Endothelial cell of umbilical vein (primary cell): ENCODE measurements around the gene FRMD7. TPM values are rescaled to one million over a fixed set of nuclear protein-coding genes. Genes with fewer than 3 reads are reported as not detected.

Experiments
- BruUV-seq: library from RNA; stranded (reverse); fragments of 400-500 nt; replicated peaks from 2 replicates; lab custom pipeline; 2021; lab: Mats Ljungman, UMichigan
- CTCF ChIA-PET: fragments of 300-600, 350-600 bp; sonication (Branson Sonifier 250); formaldehyde crosslinking; loops from one replicate; lab custom pipeline; 2021; ENCODE audit warnings: antibody characterized with exemption, inconsistent platforms; lab: Charles Lee
- POLR2A ChIA-PET: fragments of 300-600, 350-600 bp; sonication (Branson Sonifier 250); formaldehyde crosslinking; loops from one replicate; lab custom pipeline; 2021; ENCODE audit warnings: antibody characterized with exemption, inconsistent platforms; lab: Charles Lee
- DNase-seq: peaks from one replicate; pipeline ENCODE4 v3.0.0-alpha.2; 2011; ENCODE audit warnings: low read depth, low spot score
- FAIRE-seq: peaks from 2 replicates; lab custom pipeline; 2011; peaks lifted over from hg19 to GRCh38; lab: Jason Lieb, UNC
- H2AFZ ChIP-seq: 2 replicates; pipeline ENCODE4 v1.6.0; 2012; ENCODE audit warnings: low read depth, low read length, control low read depth, inconsistent platforms
- H3K27ac ChIP-seq: 2 replicates; pipeline ENCODE4 v1.5.1; 2011; ENCODE audit warnings: low read depth, mild to moderate bottlenecking, control low read depth, low read length, moderate library complexity; ENCODE audit not compliant: insufficient read depth
- H3K27me3 ChIP-seq, 2 experiments: 2 replicates each; pipeline versions ENCODE4 v1.6.0 to v1.6.1; 2011; ENCODE audit warnings: low read length in 2 of 2, mixed read lengths in 1 of 2; ENCODE audit not compliant: control insufficient read depth in 2 of 2, insufficient read depth in 2 of 2
- H3K36me3 ChIP-seq, 2 experiments: 2 replicates in 1 of 2; 3 replicates in 1 of 2; pipeline ENCODE4 v1.5.1; 2011; ENCODE audit warnings: low read length in 2 of 2, mild to moderate bottlenecking in 1 of 2, moderate library complexity in 1 of 2; ENCODE audit not compliant: control insufficient read depth in 2 of 2, insufficient read depth in 2 of 2; ENCODE audit errors: extremely low read depth in 1 of 2
- H3K4me1 ChIP-seq: 3 replicates; pipeline ENCODE4 v1.5.1; 2011; ENCODE audit warnings: mild to moderate bottlenecking, low read length; ENCODE audit not compliant: control insufficient read depth, insufficient read depth; ENCODE audit errors: extremely low read depth
- H3K4me2 ChIP-seq: 2 replicates; pipeline ENCODE4 v1.6.1; 2011; ENCODE audit warnings: low read length, control low read depth, mixed read lengths; ENCODE audit not compliant: insufficient read depth
- H3K4me3 ChIP-seq, 3 experiments: fragments of 200-600 bp in 1 of 3; sonication (generic), shearing (Covaris generic) in 1 of 3; replicated peaks in 1 of 3; 2 replicates each; pipeline ENCODE4 v1.5.1; 2011 to 2016; ENCODE audit warnings: control low read depth in 3 of 3, low read length in 3 of 3, mild to moderate bottlenecking in 2 of 3, inconsistent platforms in 1 of 3, low read depth in 1 of 3, moderate library complexity in 1 of 3; ENCODE audit not compliant: insufficient read depth in 1 of 3
- H3K79me2 ChIP-seq: 2 replicates; pipeline ENCODE4 v1.6.0; 2012; ENCODE audit warnings: low read length, inconsistent platforms; ENCODE audit not compliant: control insufficient read depth, insufficient read depth
- H3K9ac ChIP-seq: replicated peaks from 2 replicates; pipeline ENCODE3; 2011; ENCODE audit warnings: low read length, control low read depth; ENCODE audit not compliant: insufficient read depth; ENCODE audit errors: extremely low read depth
- H3K9me1 ChIP-seq: replicated peaks from 3 replicates; pipeline ENCODE4 v1.6.0; 2011; ENCODE audit warnings: mild to moderate bottlenecking, low read length; ENCODE audit not compliant: control insufficient read depth, insufficient read depth; ENCODE audit errors: extremely low read depth
- H3K9me3 ChIP-seq: replicated peaks from 2 replicates; pipeline ENCODE4 v1.5.1; 2012; ENCODE audit warnings: low read length, inconsistent platforms; ENCODE audit not compliant: control insufficient read depth, insufficient read depth
- H4K20me1 ChIP-seq: replicated peaks from 2 replicates; pipeline ENCODE3; 2011; ENCODE audit warnings: mild to moderate bottlenecking, low read length; ENCODE audit not compliant: control insufficient read depth, insufficient read depth; ENCODE audit errors: extremely low read depth
- EZH2 ChIP-seq: IDR thresholded peaks from 2 replicates; pipeline ENCODE4 v1.6.1; 2012; ENCODE audit warnings: borderline replicate concordance, low read depth, mild to moderate bottlenecking, moderate library complexity, low read length, inconsistent platforms; ENCODE audit not compliant: severe bottlenecking
- FOS ChIP-seq: IDR thresholded peaks from 2 replicates; pipeline ENCODE4 v1.6.1; 2011; ENCODE audit warnings: mild to moderate bottlenecking, low read length, moderate library complexity, borderline replicate concordance; ENCODE audit not compliant: insufficient read depth
- GATA2 ChIP-seq: IDR thresholded peaks from 2 replicates; pipeline ENCODE4 v1.7.0; 2011; ENCODE audit warnings: low read depth, mild to moderate bottlenecking, moderate library complexity, mixed read lengths, low read length; ENCODE audit not compliant: insufficient read length, insufficient read depth
- JUN ChIP-seq: IDR thresholded peaks from 2 replicates; pipeline ENCODE4 v1.6.1; 2011; ENCODE audit warnings: borderline replicate concordance, low read depth; ENCODE audit not compliant: insufficient read length, insufficient read depth
- MYC ChIP-seq: IDR thresholded peaks from one replicate; pipeline ENCODE4 v1.6.1; 2011; ENCODE audit warnings: mild to moderate bottlenecking, low read depth, low read length
- POLR2A ChIP-seq: IDR thresholded peaks from 2 replicates; pipeline ENCODE4 v1.6.1; 2012; ENCODE audit warnings: low read depth, mild to moderate bottlenecking, control low read depth, low read length
- POLR2AphosphoS5 ChIP-seq: IDR thresholded peaks from 2 replicates; pipeline ENCODE4 v1.6.1; 2012; ENCODE audit warnings: low read depth, mild to moderate bottlenecking, control low read depth, low read length, moderate library complexity; ENCODE audit not compliant: insufficient read depth
- dilution Hi-C: fragments of 300-500 bp; cut with MboI; formaldehyde crosslinking; loops from one replicate; pipeline ENCODE4 v1.15.0; 2019; ENCODE audit warnings: low sequenced_read_pairs; ENCODE audit not compliant: extremely low pct_ligation_motif_present
- intact Hi-C: fragments of 100-400 bp; cut with micrococcal nuclease; formaldehyde crosslinking; loops from one replicate; pipeline ENCODE4 v1.10.0; 2022
- polyA plus RNA-seq, 4 experiments: library from polyadenylated mRNA; depleted of rRNA in 3 of 4; stranded (reverse) in 3 of 4; unstranded in 1 of 4; fragments of >200 nt; gene quantifications; 2 replicates each; pipeline versions ENCODE4 v1.2.1 to v1.2.3, GENCODE V29; 2011 to 2012; ENCODE audit warnings: missing spikeins in 1 of 4
- total RNA-seq: library from RNA; stranded (reverse); gene quantifications from 2 replicates; pipeline ENCODE4 v1.2.3, GENCODE V29; 2021
- TF ChIP-seq, protein P1 (sequence below): IDR thresholded peaks from 2 replicates; pipeline ENCODE4 v1.6.1; 2011; ENCODE audit not compliant: insufficient read depth, insufficient read length
- TF ChIP-seq, protein P2 (sequence below), 2 donors: IDR thresholded peaks; 1 replicate in 1 of 2; 2 replicates in 1 of 2; pipeline ENCODE4 v1.5.1; 2011; ENCODE audit warnings: low read length in 2 of 2, mild to moderate bottlenecking in 2 of 2, moderate library complexity in 2 of 2, control low read depth in 1 of 2, inconsistent platforms in 1 of 2, low read depth in 1 of 2; ENCODE audit not compliant: insufficient read depth in 1 of 2; ENCODE audit errors: extremely low read depth in 1 of 2

The FRMD7 gene
- total and polyA plus RNA-seq, 2 donors (not counting 3 experiments of a cell fraction or from before 2014, with no cell fraction given), result not detected

DNA sequence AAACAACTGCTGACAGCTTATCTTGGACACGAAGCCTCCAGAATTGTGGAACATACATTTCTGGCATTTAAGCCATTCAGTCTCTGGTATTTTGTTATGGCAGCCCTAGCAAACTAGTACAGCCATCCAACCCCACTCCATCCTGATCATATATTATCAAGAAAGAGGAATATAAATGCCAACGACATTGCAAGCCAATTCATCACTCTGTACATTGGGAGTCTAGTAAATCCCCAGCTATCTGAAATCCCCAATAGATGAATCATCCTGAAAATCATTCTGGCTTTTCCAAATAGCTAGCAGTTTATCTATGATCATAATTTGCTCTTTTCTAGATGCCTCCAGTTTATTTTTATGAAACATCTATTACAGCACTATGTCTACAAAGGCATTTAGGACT, 41.1 kb downstream of the FRMD7 start:
- ChIA-PET POLR2A (no interaction called here), CTCF (interaction anchor here (1.0 to 1.7 kb wide), 3 partner anchors 8 to 15 kb away, joined by 3 to 9 read pairs (median 4); no protein-coding TSS in a partner anchor)
- peak; percentile 47 for DNase-seq
- Histone ChIP-seq H3K27me3 (no peaks in the 10 kb centered on the region), H4K20me1 (no peaks in the 10 kb centered on the region), H3K79me2 (no peaks in the 10 kb centered on the region), H3K9me1 (no peaks in the 10 kb centered on the region), H3K9ac (no peak overlapping the region), H2AFZ (no peak overlapping the region), H3K4me1 (peaks cover 14% of the 10 kb centered on the region), H3K4me2 (peak overlapping the region; percentile 55), H3K36me3 (no peaks in the 10 kb centered on the region), H3K4me3 (no peak overlapping the region), H3K9me3 (no peaks in the 10 kb centered on the region), H3K27ac (peak overlapping the region; percentile 11)
- peak; percentile 39 for TF ChIP-seq FOS
- TF ChIP-seq POLR2AphosphoS5, result no peak
- no TSS peak for BruUV-seq
- dilution Hi-C loops, result no loop called here
- peak; percentile 12 for FAIRE-seq
- intact Hi-C loops, result loop anchor here (2.0 to 10.0 kb wide), 3 partner anchors 64 to 531 kb away; partner anchors contain the start of genes MBNL3 and STK26

GRCh38 chrX:132085786-132086185, 42.0 kb downstream of the FRMD7 start:
- DNase-seq (no peak), FAIRE-seq (no peak)
- peaks cover 14% of the 10 kb centered on the region for H3K4me1 ChIP-seq
- H3K9me3 ChIP-seq, result no peaks in the 10 kb centered on the region
- H3K4me2 ChIP-seq, result no peak overlapping the region
- H4K20me1 ChIP-seq, result no peaks in the 10 kb centered on the region
- no peak for TF ChIP-seq POLR2AphosphoS5
- TF ChIP-seq, protein P1, sequence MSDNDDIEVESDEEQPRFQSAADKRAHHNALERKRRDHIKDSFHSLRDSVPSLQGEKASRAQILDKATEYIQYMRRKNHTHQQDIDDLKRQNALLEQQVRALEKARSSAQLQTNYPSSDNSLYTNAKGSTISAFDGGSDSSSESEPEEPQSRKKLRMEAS, result no peak
- no peak for TF ChIP-seq EZH2
- no peak for TF ChIP-seq FOS
- TF ChIP-seq POLR2A, result no peak
- TF ChIP-seq MYC, result no peak
- TF ChIP-seq JUN, result no peak
- TF ChIP-seq GATA2, result no peak
- TF ChIP-seq, protein P2, sequence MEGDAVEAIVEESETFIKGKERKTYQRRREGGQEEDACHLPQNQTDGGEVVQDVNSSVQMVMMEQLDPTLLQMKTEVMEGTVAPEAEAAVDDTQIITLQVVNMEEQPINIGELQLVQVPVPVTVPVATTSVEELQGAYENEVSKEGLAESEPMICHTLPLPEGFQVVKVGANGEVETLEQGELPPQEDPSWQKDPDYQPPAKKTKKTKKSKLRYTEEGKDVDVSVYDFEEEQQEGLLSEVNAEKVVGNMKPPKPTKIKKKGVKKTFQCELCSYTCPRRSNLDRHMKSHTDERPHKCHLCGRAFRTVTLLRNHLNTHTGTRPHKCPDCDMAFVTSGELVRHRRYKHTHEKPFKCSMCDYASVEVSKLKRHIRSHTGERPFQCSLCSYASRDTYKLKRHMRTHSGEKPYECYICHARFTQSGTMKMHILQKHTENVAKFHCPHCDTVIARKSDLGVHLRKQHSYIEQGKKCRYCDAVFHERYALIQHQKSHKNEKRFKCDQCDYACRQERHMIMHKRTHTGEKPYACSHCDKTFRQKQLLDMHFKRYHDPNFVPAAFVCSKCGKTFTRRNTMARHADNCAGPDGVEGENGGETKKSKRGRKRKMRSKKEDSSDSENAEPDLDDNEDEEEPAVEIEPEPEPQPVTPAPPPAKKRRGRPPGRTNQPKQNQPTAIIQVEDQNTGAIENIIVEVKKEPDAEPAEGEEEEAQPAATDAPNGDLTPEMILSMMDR (IDR thresholded peaks at IDR 0.05; ENCODE audit: extremely low read depth in 1 of 2, insufficient read depth in 1 of 2, low read depth in 1 of 2, low read length in 2 of 2), result no peak
- H3K9me1 ChIP-seq, result no peaks in the 10 kb centered on the region
- H3K27ac ChIP-seq, result no peak overlapping the region
- no peak overlapping the region for H2AFZ ChIP-seq
- H3K27me3 ChIP-seq, result no peaks in the 10 kb centered on the region
- CTCF ChIA-PET, result interaction anchor here (1.7 kb wide), 1 partner anchor 15 kb away, joined by 9 read pairs; no protein-coding TSS in a partner anchor
- intact Hi-C loops (loop anchor here (2.0 to 10.0 kb wide), 3 partner anchors 63 to 532 kb away; partner anchors contain the start of genes MBNL3 and STK26), dilution Hi-C loops (no loop called here)
- H3K36me3 ChIP-seq, result no peaks in the 10 kb centered on the region
- no peak overlapping the region for H3K4me3 ChIP-seq
- no TSS peak for BruUV-seq
- POLR2A ChIA-PET, result no interaction called here
- H3K9ac ChIP-seq, result no peak overlapping the region
- H3K79me2 ChIP-seq, result no peaks in the 10 kb centered on the region
